Measurements from ENCODE around the gene TNNC2.
"Not testable (repeated sequence)": the region's sequence is repeated elsewhere in the genome, so short reads cannot be mapped to it uniquely, and the experiment has no call there.

Gene TNNC2

GRCh38 chr20:45848421-45848820 lies 21.3 kb upstream of the TNNC2 start:
- DNase-seq (ENCODE audit: low read depth): no peak

- DNase-seq (ENCODE audit: low read depth): no peak
Observed at GRCh38 chr20:45845452-45845851, 18.3 kb upstream of the TNNC2 start.

GRCh38 chr20:45843506-45843905 lies 16.4 kb upstream of the TNNC2 start:
- DNase-seq (ENCODE audit: low read depth): no peak

- DNase-seq (ENCODE audit: low read depth): no peak
Observed at GRCh38 chr20:45842169-45842812, 15.2 kb upstream of the TNNC2 start.

GRCh38 chr20:45841407-45842129 lies 14.5 kb upstream of the TNNC2 start:
- DNase-seq (ENCODE audit: low read depth): no peak

GRCh38 chr20:45840700-45841198 lies 13.6 kb upstream of the TNNC2 start:
- no peak for DNase-seq (ENCODE audit: low read depth)

GRCh38 chr20:45836841-45837240 lies 9.7 kb upstream of the TNNC2 start:
- no peak for DNase-seq (ENCODE audit: low read depth)

GRCh38 chr20:45835825-45836224 lies 8.7 kb upstream of the TNNC2 start:
- DNase-seq (ENCODE audit: low read depth): no peak

GRCh38 chr20:45835329-45835765 lies 8.2 kb upstream of the TNNC2 start:
- DNase-seq (ENCODE audit: low read depth): no peak

- no peak for DNase-seq (ENCODE audit: low read depth)
Observed at GRCh38 chr20:45834797-45835161, 7.7 kb upstream of the TNNC2 start.

- DNase-seq (ENCODE audit: low read depth): peak; percentile 19
Observed at GRCh38 chr20:45833883-45834796, 7.0 kb upstream of the TNNC2 start.

- DNase-seq (ENCODE audit: low read depth): no peak
Observed at GRCh38 chr20:45833030-45833882, 6.1 kb upstream of the TNNC2 start, which contains the start of gene SNX21. Gene SNX21 (plus strand): TSS chr20:45833799. CDS start chr20:45833920, 121 bp downstream.

- no peak for DNase-seq (ENCODE audit: low read depth)
Observed at GRCh38 chr20:45832619-45833018, 5.5 kb upstream of the TNNC2 start.

- DNase-seq (ENCODE audit: low read depth): not testable (repeated sequence)
Observed at GRCh38 chr20:45829673-45830106, 2.6 kb upstream of the TNNC2 start.

- no peak for DNase-seq (ENCODE audit: low read depth)
Observed at GRCh38 chr20:45828589-45828988, 1.5 kb upstream of the TNNC2 start.

- no peak for DNase-seq (ENCODE audit: low read depth)
Observed at GRCh38 chr20:45827712-45828111, 600 bp upstream of the TNNC2 start.

GRCh38 chr20:45826381-45827019 lies 612 bp downstream of the TNNC2 start:
- DNase-seq (ENCODE audit: low read depth): no peak

GRCh38 chr20:45823949-45824835 lies 2.9 kb downstream of the TNNC2 start:
- DNase-seq (ENCODE audit: low read depth): peak; percentile 20

- no peak for DNase-seq (ENCODE audit: low read depth)
Observed at GRCh38 chr20:45822857-45823256, 4.3 kb downstream of the TNNC2 start.

- no peak for DNase-seq (ENCODE audit: low read depth)
Observed at GRCh38 chr20:45821947-45822346, 5.2 kb downstream of the TNNC2 start.

All from T-helper 22 cell (primary cell).